ENCODE measurements around the gene SAFB. TPM values are rescaled to one million over a fixed set of nuclear protein-coding genes. Genes with fewer than 3 reads are reported as not detected.
A peak's percentile ranks its signal among the peaks of the same experiment; 100 is the strongest.

The SAFB gene
- total RNA-seq, 2 experiments from 2014 or later: 68.9 to 177 TPM

GRCh38 chr19:5617080-5617479 lies 5.8 kb upstream of the SAFB start:
- peaks cover 18% of the 10 kb centered on the region for H3K4me1 ChIP-seq (ENCODE audit: insufficient read depth, low read length, poor library complexity, severe bottlenecking)
- H3K4me2 ChIP-seq (ENCODE audit: low read length): no peak overlapping the region
- intact Hi-C loops (cut with micrococcal nuclease; ENCODE audit: unreplicated experiment): no loop called here
- H4K20me1 ChIP-seq (ENCODE audit: insufficient read depth, low read length): peaks cover 25% of the 10 kb centered on the region; the same call in 1 of the 2 replicates
- no peak for DNase-seq (ENCODE audit: low spot score)
- no peaks in the 10 kb centered on the region for H3K9me2 ChIP-seq (ENCODE audit: insufficient read depth, low read length)
- no peak overlapping the region for H3K27ac ChIP-seq (ENCODE audit: low read depth, low read length, poor library complexity, severe bottlenecking)
- H3K4me3 ChIP-seq (ENCODE audit: low read depth, low read length, poor library complexity, severe bottlenecking): no peak overlapping the region
- peaks cover 96% of the 10 kb centered on the region for H3K36me3 ChIP-seq (ENCODE audit: insufficient read depth, low read length)
- H2AFZ ChIP-seq (ENCODE audit: low read length): no peak overlapping the region
- TF ChIP-seq, protein P1, sequence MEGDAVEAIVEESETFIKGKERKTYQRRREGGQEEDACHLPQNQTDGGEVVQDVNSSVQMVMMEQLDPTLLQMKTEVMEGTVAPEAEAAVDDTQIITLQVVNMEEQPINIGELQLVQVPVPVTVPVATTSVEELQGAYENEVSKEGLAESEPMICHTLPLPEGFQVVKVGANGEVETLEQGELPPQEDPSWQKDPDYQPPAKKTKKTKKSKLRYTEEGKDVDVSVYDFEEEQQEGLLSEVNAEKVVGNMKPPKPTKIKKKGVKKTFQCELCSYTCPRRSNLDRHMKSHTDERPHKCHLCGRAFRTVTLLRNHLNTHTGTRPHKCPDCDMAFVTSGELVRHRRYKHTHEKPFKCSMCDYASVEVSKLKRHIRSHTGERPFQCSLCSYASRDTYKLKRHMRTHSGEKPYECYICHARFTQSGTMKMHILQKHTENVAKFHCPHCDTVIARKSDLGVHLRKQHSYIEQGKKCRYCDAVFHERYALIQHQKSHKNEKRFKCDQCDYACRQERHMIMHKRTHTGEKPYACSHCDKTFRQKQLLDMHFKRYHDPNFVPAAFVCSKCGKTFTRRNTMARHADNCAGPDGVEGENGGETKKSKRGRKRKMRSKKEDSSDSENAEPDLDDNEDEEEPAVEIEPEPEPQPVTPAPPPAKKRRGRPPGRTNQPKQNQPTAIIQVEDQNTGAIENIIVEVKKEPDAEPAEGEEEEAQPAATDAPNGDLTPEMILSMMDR (conservative IDR thresholded peaks at IDR 0.05; ENCODE audit: low read length): no peak
- TF ChIP-seq EZH2phosphoT487 (IDR thresholded peaks at IDR 0.05; ENCODE audit: borderline replicate concordance, low read depth, low read length): no peak
- CTCF ChIA-PET (ENCODE audit: unreplicated experiment): no interaction called here
- H3K79me2 ChIP-seq (ENCODE audit: insufficient read depth, low read depth, low read length): peaks cover 54% of the 10 kb centered on the region
- BruUV-seq (replicated peaks): no TSS peak
- POLR2A ChIA-PET: no interaction called here
- H3K9me3 ChIP-seq (ENCODE audit: low read length): no peaks in the 10 kb centered on the region

GRCh38 chr19:5618591-5618990 lies 4.3 kb upstream of the SAFB start:
- Histone ChIP-seq H3K36me3 (ENCODE audit: insufficient read depth, low read length) (peaks cover 84% of the 10 kb centered on the region), H3K79me2 (ENCODE audit: insufficient read depth, low read depth, low read length) (peaks cover 65% of the 10 kb centered on the region), H3K9me2 (ENCODE audit: insufficient read depth, low read length) (no peaks in the 10 kb centered on the region), H2AFZ (ENCODE audit: low read length) (no peak overlapping the region), H3K4me3 (ENCODE audit: low read depth, low read length, poor library complexity, severe bottlenecking) (no peak overlapping the region), H3K4me2 (ENCODE audit: low read length) (no peak overlapping the region; the same call in 1 of the 2 replicates), H3K9me3 (ENCODE audit: low read length) (no peaks in the 10 kb centered on the region), H4K20me1 (ENCODE audit: insufficient read depth, low read length) (peaks cover 25% of the 10 kb centered on the region; the same call in 1 of the 2 replicates), H3K27ac (ENCODE audit: low read depth, low read length, poor library complexity, severe bottlenecking) (no peak overlapping the region), H3K4me1 (ENCODE audit: insufficient read depth, low read length, poor library complexity, severe bottlenecking) (peaks cover 18% of the 10 kb centered on the region)
- POLR2A ChIA-PET: no interaction called here
- TF ChIP-seq, protein P1 (conservative IDR thresholded peaks at IDR 0.05; ENCODE audit: low read length): no peak
- no peak for TF ChIP-seq EZH2phosphoT487 (IDR thresholded peaks at IDR 0.05; ENCODE audit: borderline replicate concordance, low read depth, low read length)
- no TSS peak for BruUV-seq (replicated peaks)
- CTCF ChIA-PET (ENCODE audit: unreplicated experiment): no interaction called here
- DNase-seq (ENCODE audit: low spot score): no peak
- intact Hi-C loops (cut with micrococcal nuclease; ENCODE audit: unreplicated experiment): no loop called here

GRCh38 chr19:5619946-5620345 lies 2.9 kb upstream of the SAFB start:
- H3K36me3 ChIP-seq (ENCODE audit: insufficient read depth, low read length): peaks cover 84% of the 10 kb centered on the region
- H3K4me1 ChIP-seq (ENCODE audit: insufficient read depth, low read length, poor library complexity, severe bottlenecking): peaks cover 25% of the 10 kb centered on the region
- H2AFZ ChIP-seq (ENCODE audit: low read length): no peak overlapping the region
- POLR2A ChIA-PET: no interaction called here
- TF ChIP-seq, protein P1 (conservative IDR thresholded peaks at IDR 0.05; ENCODE audit: low read length): no peak
- TF ChIP-seq EZH2phosphoT487 (IDR thresholded peaks at IDR 0.05; ENCODE audit: borderline replicate concordance, low read depth, low read length): no peak
- H4K20me1 ChIP-seq (ENCODE audit: insufficient read depth, low read length): peaks cover 36% of the 10 kb centered on the region
- CTCF ChIA-PET (ENCODE audit: unreplicated experiment): no interaction called here
- H3K4me2 ChIP-seq (ENCODE audit: low read length): peak overlapping the region; percentile 97
- no peaks in the 10 kb centered on the region for H3K9me2 ChIP-seq (ENCODE audit: insufficient read depth, low read length)
- intact Hi-C loops (cut with micrococcal nuclease; ENCODE audit: unreplicated experiment): loop anchor here (10.0 kb wide), 2 partner anchors 175 to 355 kb away; partner anchors contain the start of genes DUS3L and RANBP3
- peak overlapping the region; percentile 95 for H3K4me3 ChIP-seq (ENCODE audit: low read depth, low read length, poor library complexity, severe bottlenecking)
- no TSS peak for BruUV-seq (replicated peaks)
- no peaks in the 10 kb centered on the region for H3K9me3 ChIP-seq (ENCODE audit: low read length)
- H3K27ac ChIP-seq (ENCODE audit: low read depth, low read length, poor library complexity, severe bottlenecking): no peak overlapping the region
- peaks cover 78% of the 10 kb centered on the region for H3K79me2 ChIP-seq (ENCODE audit: insufficient read depth, low read depth, low read length)
- no peak for DNase-seq (ENCODE audit: low spot score)

Measured in OCI-LY7 (cell line).